CD14-positive monocyte (primary cell): ENCODE results near the gene C17orf114.

Source experiments
- DNase-seq, 3 donors: peaks; one replicate each; pipeline ENCODE4 v3.0.0-alpha.2; 2011 to 2022
- H2AFZ ChIP-seq: 2 replicates; pipeline ENCODE4 v1.6.0; 2012; ENCODE audit warnings: mild to moderate bottlenecking, low read depth, low read length, inconsistent platforms; ENCODE audit not compliant: insufficient read depth, poor library complexity, severe bottlenecking
- H3K27ac ChIP-seq, 2 donors: 1 replicate in 1 of 2; 2 replicates in 1 of 2; pipeline ENCODE4 v1.5.1; 2012 to 2013; ENCODE audit warnings: low read length in 2 of 2, control low read depth in 1 of 2, inconsistent platforms in 1 of 2, low read depth in 1 of 2, mild to moderate bottlenecking in 1 of 2
- H3K27me3 ChIP-seq, 2 donors: one replicate each; pipeline versions ENCODE4 v1.6.0 to v1.6.1; 2011 to 2013; ENCODE audit warnings: low read length in 2 of 2; ENCODE audit not compliant: control insufficient read depth in 2 of 2, insufficient read depth in 2 of 2
- H3K36me3 ChIP-seq, 2 donors: replicated peaks in 1 of 2; 1 replicate in 1 of 2; 2 replicates in 1 of 2; pipeline versions ENCODE4 v1.5.1 to v1.6.1; 2012 to 2013; ENCODE audit warnings: low read length in 2 of 2, control low read depth in 1 of 2, inconsistent platforms in 1 of 2, mild to moderate bottlenecking in 1 of 2; ENCODE audit not compliant: insufficient read depth in 2 of 2, control insufficient read depth in 1 of 2
- H3K4me1 ChIP-seq, 2 donors: 1 replicate in 1 of 2; 2 replicates in 1 of 2; pipeline versions ENCODE4 v1.5.1 to v1.6.1; 2012 to 2013; ENCODE audit warnings: low read length in 2 of 2, control low read depth in 1 of 2, inconsistent platforms in 1 of 2, mild to moderate bottlenecking in 1 of 2, moderate library complexity in 1 of 2; ENCODE audit not compliant: insufficient read depth in 2 of 2, control insufficient read depth in 1 of 2
- H3K4me2 ChIP-seq: replicated peaks from 2 replicates; pipeline ENCODE3; 2012; ENCODE audit warnings: low read length, moderate library complexity, mild to moderate bottlenecking; ENCODE audit not compliant: poor library complexity, severe bottlenecking; ENCODE audit errors: extremely low read depth
- H3K4me3 ChIP-seq, 3 experiments: fragments of 200-600 bp in 1 of 3; sonication (generic) in 1 of 3; replicated peaks in 1 of 3; 1 replicate in 2 of 3; 2 replicates in 1 of 3; pipeline ENCODE4 v1.5.1; 2011 to 2013; ENCODE audit warnings: low read length in 3 of 3, mild to moderate bottlenecking in 3 of 3, control low read depth in 2 of 3, low read depth in 2 of 3, inconsistent platforms in 1 of 3, moderate library complexity in 1 of 3
- H3K79me2 ChIP-seq: 2 replicates; pipeline ENCODE4 v1.6.0; 2012; ENCODE audit warnings: mild to moderate bottlenecking, control low read depth, inconsistent platforms, low read length, moderate library complexity; ENCODE audit not compliant: insufficient read depth
- H3K9ac ChIP-seq: 2 replicates; pipeline ENCODE4 v1.6.0; 2017; ENCODE audit warnings: low read length, mild to moderate bottlenecking; ENCODE audit not compliant: insufficient read depth, poor library complexity, severe bottlenecking
- H3K9me3 ChIP-seq, 2 donors: replicated peaks in 1 of 2; 1 replicate in 1 of 2; 2 replicates in 1 of 2; pipeline versions ENCODE4 v1.5.1 to v1.6.1; 2012 to 2013; ENCODE audit warnings: low read length in 2 of 2, control low read depth in 1 of 2; ENCODE audit not compliant: control insufficient read depth in 1 of 2, insufficient read depth in 1 of 2
- H4K20me1 ChIP-seq: 2 replicates; pipeline ENCODE4 v1.6.0; 2012; ENCODE audit warnings: mild to moderate bottlenecking, low read length, control low read depth, moderate library complexity; ENCODE audit not compliant: insufficient read depth
- H3K27ac Mint-ChIP-seq, 7 donors: one replicate each; pipeline ENCODE4 v1.8.0; 2020; ENCODE audit warnings: mild to moderate bottlenecking in 7 of 7, mixed read lengths in 7 of 7, moderate library complexity in 6 of 7, inconsistent platforms in 2 of 7
- H3K27me3 Mint-ChIP-seq, 3 donors: one replicate each; pipeline ENCODE4 v1.8.0; 2021 to 2022; ENCODE audit warnings: low read depth in 3 of 3, mild to moderate bottlenecking in 3 of 3, mixed read lengths in 3 of 3, moderate library complexity in 3 of 3, inconsistent platforms in 1 of 3
- H3K36me3 Mint-ChIP-seq, 2 donors: one replicate each; pipeline ENCODE4 v1.8.0; 2020; ENCODE audit warnings: mixed read lengths in 2 of 2, inconsistent platforms in 1 of 2, mild to moderate bottlenecking in 1 of 2
- H3K4me1 Mint-ChIP-seq: one replicate; pipeline ENCODE4 v1.8.0; 2020; ENCODE audit warnings: mild to moderate bottlenecking, mixed read lengths
- H3K4me3 Mint-ChIP-seq, 2 donors: one replicate each; pipeline ENCODE4 v1.8.0; 2020; ENCODE audit warnings: mild to moderate bottlenecking in 2 of 2, mixed read lengths in 2 of 2, moderate library complexity in 1 of 2
- H3K9me3 Mint-ChIP-seq, 7 donors: one replicate each; pipeline ENCODE4 v1.8.0; 2020 to 2022; ENCODE audit warnings: mixed read lengths in 7 of 7, mild to moderate bottlenecking in 6 of 7, moderate library complexity in 6 of 7, inconsistent platforms in 2 of 7
- CTCF ChIP-seq: fragments of 200-600 bp; IDR thresholded peaks from one replicate; pipeline ENCODE4 v1.8.0; 2022; ENCODE audit warnings: antibody characterized with exemption, mild to moderate bottlenecking
- WGBS: methylation state at CpG from one replicate; pipeline ENCODE4 v1.1.5; 2013; ENCODE audit warnings: missing lambda C conversion rate; ENCODE audit not compliant: insufficient coverage; 5-methylcytosine and 5-hydroxymethylcytosine counted together
- intact Hi-C, 2 donors: fragments of 100-400 bp; cut with micrococcal nuclease; formaldehyde crosslinking; loops; one replicate each; pipeline versions ENCODE4 v1.15.0 to v1.15.1; 2023

C17orf114 gene

GRCh38 chr17:4843321-4844000 lies 41.3 kb upstream of the C17orf114 start:
- H3K9ac ChIP-seq: peak overlapping the region; percentile 44
- DNase-seq: peak; percentile 32 to 48 (median 41)
- peaks cover 75% of the 10 kb centered on the region for H3K79me2 ChIP-seq
- intact Hi-C loops: loop anchor here in 1 of 2 donors (10.0 kb wide), 1 partner anchor 49 kb away; the partner anchor contains the start of gene PSMB6
- peak overlapping the region in 1 of 3 experiments; percentile 63 for H3K4me3 ChIP-seq
- peak overlapping the region; percentile 65 for H3K4me2 ChIP-seq
- no peak overlapping the region for H2AFZ ChIP-seq
- Mint-ChIP-seq H3K27ac (peak overlapping the region; percentile 99 to 100 (median 100)), H3K4me1 (peaks cover 84% of the 10 kb centered on the region), H3K9me3 (no peaks in the 10 kb centered on the region), H3K36me3 (peaks cover 48 to 50% of the 10 kb centered on the region in 2 donors), H3K27me3 (peaks cover 0 to 3% (median 2%) of the 10 kb centered on the region in 3 donors), H3K4me3 (peak overlapping the region; percentile 59 to 71)
- WGBS: 0% methylated on average over 5 of the region's 9 CpGs
- no peaks in the 10 kb centered on the region for H3K9me3 ChIP-seq
- peaks cover 4 to 15% of the 10 kb centered on the region in 2 donors for H3K36me3 ChIP-seq
- peaks cover 60 to 74% of the 10 kb centered on the region in 2 donors for H3K4me1 ChIP-seq
- H3K27ac ChIP-seq: peak overlapping the region; percentile 93 to 95
- no peak for TF ChIP-seq CTCF
- no peaks in the 10 kb centered on the region for H3K27me3 ChIP-seq
- no peaks in the 10 kb centered on the region for H4K20me1 ChIP-seq

DNA sequence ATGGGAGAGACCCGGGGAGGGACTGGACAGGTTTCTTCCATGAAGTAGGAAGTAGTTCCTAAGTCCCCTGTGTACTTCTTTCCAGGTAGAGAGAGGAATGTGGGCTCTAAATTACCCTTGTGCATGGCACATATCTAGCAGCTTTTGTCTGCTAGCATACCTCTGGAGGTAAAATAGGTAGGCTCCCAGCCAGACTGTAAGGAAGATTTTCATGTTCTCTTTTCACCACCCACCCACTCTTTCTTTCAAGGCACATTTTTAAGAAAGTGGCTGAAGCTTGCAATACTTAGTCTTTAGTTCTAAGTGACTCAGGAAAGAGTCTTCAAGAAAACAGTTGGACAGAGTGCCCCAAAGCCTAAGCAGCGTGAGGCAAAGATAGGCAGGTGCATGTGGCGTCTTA lies 40.2 kb upstream of the C17orf114 start:
- H3K9me3 Mint-ChIP-seq: no peaks in the 10 kb centered on the region
- Histone ChIP-seq H2AFZ (no peak overlapping the region), H3K4me2 (peak overlapping the region; percentile 65), H3K27ac (peak overlapping the region; percentile 93 to 95), H3K79me2 (peaks cover 77% of the 10 kb centered on the region), H4K20me1 (no peaks in the 10 kb centered on the region), H3K4me3 (no peak overlapping the region), H3K9ac (no peak overlapping the region), H3K9me3 (no peaks in the 10 kb centered on the region), H3K27me3 (no peaks in the 10 kb centered on the region), H3K36me3 (peaks cover 10 to 26% of the 10 kb centered on the region in 2 donors), H3K4me1 (peaks cover 54 to 67% of the 10 kb centered on the region in 2 donors)
- intact Hi-C loops: loop anchor here (1.0 to 10.0 kb wide), 2 partner anchors 8 to 48 kb away; partner anchors contain the start of gene PSMB6 (in 1 of the 2)
- TF ChIP-seq CTCF: no peak
- peaks cover 77% of the 10 kb centered on the region for H3K4me1 Mint-ChIP-seq
- peak overlapping the region; percentile 99 to 100 (median 100) for H3K27ac Mint-ChIP-seq
- peaks cover 0 to 3% (median 2%) of the 10 kb centered on the region in 3 donors for H3K27me3 Mint-ChIP-seq
- peaks cover 53 to 57% of the 10 kb centered on the region in 2 donors for H3K36me3 Mint-ChIP-seq
- peak overlapping the region in 1 of 2 donors; percentile 71 for H3K4me3 Mint-ChIP-seq
- DNase-seq: no peak
- WGBS: 100% methylated on average over 3 of the region's 3 CpGs
